ENCODE results near the gene TECPR2. TPM values are rescaled to one million over a fixed set of nuclear protein-coding genes. Genes with fewer than 3 reads are reported as not detected.

The TECPR2 gene
- total RNA-seq, 1 experiment from 2014 or later = 12.2 TPM

DNA sequence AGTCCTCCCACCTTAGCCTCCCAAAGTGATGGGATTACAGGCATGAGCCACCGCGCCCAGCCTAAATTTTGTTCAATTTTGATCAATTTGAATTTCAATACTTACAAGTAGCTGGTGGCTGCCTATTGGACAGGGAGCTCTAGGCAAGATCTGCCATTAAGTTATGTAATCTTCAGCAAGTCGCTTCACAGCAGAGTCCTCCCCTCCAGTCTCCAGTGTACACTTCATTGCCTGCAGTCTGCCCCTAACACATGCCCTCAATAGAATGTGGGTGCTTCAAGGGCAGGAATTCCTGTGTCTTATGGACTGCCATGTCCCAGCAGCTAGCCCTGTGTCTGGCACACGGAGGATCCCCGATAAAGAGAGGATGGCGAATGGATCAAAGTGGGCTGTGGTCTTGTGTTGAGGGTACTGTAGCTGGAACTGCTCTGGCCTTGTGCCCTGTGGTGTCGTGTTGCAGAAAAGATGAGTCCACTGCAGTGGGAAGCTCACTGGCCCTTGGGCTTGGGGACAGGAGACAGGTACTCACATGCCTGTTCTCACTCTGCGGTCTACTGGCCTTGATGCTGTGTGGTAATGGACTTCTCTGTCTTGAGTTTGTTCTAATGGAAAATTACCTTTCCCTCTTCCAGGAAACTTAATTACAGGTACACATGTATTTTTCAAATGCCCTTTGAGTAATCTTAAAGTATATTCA, 67.6 kb downstream of the TECPR2 start (continued):
- TF ChIP-seq, protein P1, sequence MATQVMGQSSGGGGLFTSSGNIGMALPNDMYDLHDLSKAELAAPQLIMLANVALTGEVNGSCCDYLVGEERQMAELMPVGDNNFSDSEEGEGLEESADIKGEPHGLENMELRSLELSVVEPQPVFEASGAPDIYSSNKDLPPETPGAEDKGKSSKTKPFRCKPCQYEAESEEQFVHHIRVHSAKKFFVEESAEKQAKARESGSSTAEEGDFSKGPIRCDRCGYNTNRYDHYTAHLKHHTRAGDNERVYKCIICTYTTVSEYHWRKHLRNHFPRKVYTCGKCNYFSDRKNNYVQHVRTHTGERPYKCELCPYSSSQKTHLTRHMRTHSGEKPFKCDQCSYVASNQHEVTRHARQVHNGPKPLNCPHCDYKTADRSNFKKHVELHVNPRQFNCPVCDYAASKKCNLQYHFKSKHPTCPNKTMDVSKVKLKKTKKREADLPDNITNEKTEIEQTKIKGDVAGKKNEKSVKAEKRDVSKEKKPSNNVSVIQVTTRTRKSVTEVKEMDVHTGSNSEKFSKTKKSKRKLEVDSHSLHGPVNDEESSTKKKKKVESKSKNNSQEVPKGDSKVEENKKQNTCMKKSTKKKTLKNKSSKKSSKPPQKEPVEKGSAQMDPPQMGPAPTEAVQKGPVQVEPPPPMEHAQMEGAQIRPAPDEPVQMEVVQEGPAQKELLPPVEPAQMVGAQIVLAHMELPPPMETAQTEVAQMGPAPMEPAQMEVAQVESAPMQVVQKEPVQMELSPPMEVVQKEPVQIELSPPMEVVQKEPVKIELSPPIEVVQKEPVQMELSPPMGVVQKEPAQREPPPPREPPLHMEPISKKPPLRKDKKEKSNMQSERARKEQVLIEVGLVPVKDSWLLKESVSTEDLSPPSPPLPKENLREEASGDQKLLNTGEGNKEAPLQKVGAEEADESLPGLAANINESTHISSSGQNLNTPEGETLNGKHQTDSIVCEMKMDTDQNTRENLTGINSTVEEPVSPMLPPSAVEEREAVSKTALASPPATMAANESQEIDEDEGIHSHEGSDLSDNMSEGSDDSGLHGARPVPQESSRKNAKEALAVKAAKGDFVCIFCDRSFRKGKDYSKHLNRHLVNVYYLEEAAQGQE (IDR thresholded peaks at IDR 0.05; ENCODE audit: low read depth) = no peak
- TF ChIP-seq EZH2 (IDR thresholded peaks at IDR 0.05) (no peak), EZH2phosphoT487 (IDR thresholded peaks at IDR 0.05; ENCODE audit: borderline replicate concordance) (no peak), YY1 (IDR thresholded peaks at IDR 0.05; ENCODE audit: extremely low read depth, insufficient replicate concordance, low read depth, low read length) (no peak), SIN3A (IDR thresholded peaks at IDR 0.05; ENCODE audit: low read depth) (no peak), EGR1 (IDR thresholded peaks at IDR 0.05; ENCODE audit: low read depth) (no peak), POLR2A (IDR thresholded peaks at IDR 0.05; ENCODE audit: borderline replicate concordance, extremely low read depth, insufficient read depth, insufficient read length) (no peak)

DNA sequence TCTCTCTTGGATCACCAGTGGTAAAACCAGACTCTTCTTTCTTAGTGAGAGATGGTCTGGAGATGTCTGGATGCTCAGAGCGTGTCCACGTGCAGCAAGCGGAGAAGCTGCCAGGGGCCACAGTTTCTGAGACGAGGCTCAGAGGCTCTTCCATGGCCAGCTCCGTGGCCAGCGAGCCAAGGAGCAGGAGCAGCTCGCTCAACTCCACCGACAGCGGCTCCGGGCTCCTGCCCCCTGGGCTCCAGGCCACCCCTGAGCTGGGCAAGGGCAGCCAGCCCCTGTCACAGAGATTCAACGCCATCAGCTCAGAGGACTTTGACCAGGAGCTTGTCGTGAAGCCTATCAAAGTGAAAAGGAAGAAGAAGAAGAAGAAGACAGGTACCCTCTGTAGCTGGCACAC, 69.0 kb downstream of the TECPR2 start:
- H4K20me1 ChIP-seq (ENCODE audit: insufficient read depth) = no peaks in the 10 kb centered on the region
- POLR2A ChIA-PET = no interaction called here
- H3K4me2 ChIP-seq (ENCODE audit: low read length) = no peak overlapping the region
- DNase-seq (ENCODE audit: low read depth, low spot score) (no peak), ATAC-seq (no peak)
- H3K27me3 ChIP-seq (ENCODE audit: insufficient read depth, low read length) = no peaks in the 10 kb centered on the region
- no peaks in the 10 kb centered on the region for H3K9me3 ChIP-seq (ENCODE audit: control insufficient read depth in 1 of 2, insufficient read depth in 1 of 2, low read depth in 1 of 2, low read length in 2 of 2)
- no peak overlapping the region for H2AFZ ChIP-seq (ENCODE audit: low read depth, low read length, poor library complexity, severe bottlenecking)
- H3K9ac ChIP-seq (ENCODE audit: low read length) = no peak overlapping the region
- RAD21 ChIA-PET (ENCODE audit: low non-redundant PET in 1 of 2, low total read pairs in 2 of 2, uncharacterized antibody in 2 of 2, unreplicated experiment in 2 of 2) = no interaction called here
- H3K4me1 ChIP-seq (ENCODE audit: control insufficient read depth in 1 of 2, insufficient read depth in 2 of 2, low read length in 2 of 2) = no peaks in the 10 kb centered on the region
- BruUV-seq (replicated peaks) = no TSS peak
- TF ChIP-seq JUND (IDR thresholded peaks at IDR 0.05) = no peak
- no peak for TF ChIP-seq EZH2 (IDR thresholded peaks at IDR 0.05)
- TF ChIP-seq ZFX (IDR thresholded peaks at IDR 0.05) = no peak
- TF ChIP-seq SIN3A (IDR thresholded peaks at IDR 0.05; ENCODE audit: low read depth) = no peak
- no peak for TF ChIP-seq SRF (IDR thresholded peaks at IDR 0.05; ENCODE audit: low read depth)
- TF ChIP-seq EGR1 (IDR thresholded peaks at IDR 0.05; ENCODE audit: low read depth) = no peak
- TF ChIP-seq POLR2A (IDR thresholded peaks at IDR 0.05; ENCODE audit: borderline replicate concordance, extremely low read depth, insufficient read depth, insufficient read length) = no peak
- TF ChIP-seq, protein P2, sequence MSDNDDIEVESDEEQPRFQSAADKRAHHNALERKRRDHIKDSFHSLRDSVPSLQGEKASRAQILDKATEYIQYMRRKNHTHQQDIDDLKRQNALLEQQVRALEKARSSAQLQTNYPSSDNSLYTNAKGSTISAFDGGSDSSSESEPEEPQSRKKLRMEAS (IDR thresholded peaks at IDR 0.05) = no peak
- no peak for TF ChIP-seq SP1 (IDR thresholded peaks at IDR 0.05; ENCODE audit: low read depth)
- TF ChIP-seq, protein P3, sequence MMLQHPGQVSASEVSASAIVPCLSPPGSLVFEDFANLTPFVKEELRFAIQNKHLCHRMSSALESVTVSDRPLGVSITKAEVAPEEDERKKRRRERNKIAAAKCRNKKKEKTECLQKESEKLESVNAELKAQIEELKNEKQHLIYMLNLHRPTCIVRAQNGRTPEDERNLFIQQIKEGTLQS (IDR thresholded peaks at IDR 0.05) = no peak
- no peak for TF ChIP-seq ZNF274 (IDR thresholded peaks at IDR 0.05; ENCODE audit: low read depth, low read length)
- no peak for TF ChIP-seq ELF1 (IDR thresholded peaks at IDR 0.05; ENCODE audit: borderline replicate concordance, low read depth)
- TF ChIP-seq, protein P1 (IDR thresholded peaks at IDR 0.05; ENCODE audit: low read depth) = no peak
- TF ChIP-seq CEBPB (IDR thresholded peaks at IDR 0.05; ENCODE audit: low read depth) = no peak
- no peak for TF ChIP-seq RAD21 (IDR thresholded peaks at IDR 0.05; ENCODE audit: low read depth)
- no peak for TF ChIP-seq TCF7L2 (IDR thresholded peaks at IDR 0.05; ENCODE audit: borderline replicate concordance, extremely low read depth, insufficient read depth, insufficient read length)
- no peak overlapping the region for H3K27ac ChIP-seq (ENCODE audit: low read depth, low read length)
- H3K79me2 ChIP-seq (ENCODE audit: insufficient read depth, low read length) = no peaks in the 10 kb centered on the region
- 0 out of 4 replicates have a peak, but pooled peaks cover 0 to 3% of the 10 kb centered on the region in 2 experiments for H3K36me3 ChIP-seq (ENCODE audit: control insufficient read depth in 1 of 2, insufficient read depth in 2 of 2, low read length in 2 of 2)
- no peak overlapping the region for H3K4me3 ChIP-seq (replicated peaks in 1 of 2; ENCODE audit: low read depth in 1 of 2, low read length in 2 of 2)
- H3K9me2 ChIP-seq (ENCODE audit: insufficient read depth) = no peaks in the 10 kb centered on the region
- intact Hi-C loops (cut with micrococcal nuclease) = no loop called here
- CTCF ChIA-PET = interaction anchor here (0.9 to 1.3 kb wide), 2 partner anchors 10 to 85 kb away, joined by 3 to 4 read pairs; no protein-coding TSS in a partner anchor
